GM11168 (cell line): ENCODE data around the gene POU2F1.

Experiments used
- in situ Hi-C: fragments of 300-500 bp; cut with MboI; formaldehyde crosslinking; loops from one replicate; pipeline ENCODE4 v1.12.0; 2022; ENCODE audit warnings: low sequenced_read_pairs; ENCODE audit not compliant: unreplicated experiment

Gene POU2F1

DNA sequence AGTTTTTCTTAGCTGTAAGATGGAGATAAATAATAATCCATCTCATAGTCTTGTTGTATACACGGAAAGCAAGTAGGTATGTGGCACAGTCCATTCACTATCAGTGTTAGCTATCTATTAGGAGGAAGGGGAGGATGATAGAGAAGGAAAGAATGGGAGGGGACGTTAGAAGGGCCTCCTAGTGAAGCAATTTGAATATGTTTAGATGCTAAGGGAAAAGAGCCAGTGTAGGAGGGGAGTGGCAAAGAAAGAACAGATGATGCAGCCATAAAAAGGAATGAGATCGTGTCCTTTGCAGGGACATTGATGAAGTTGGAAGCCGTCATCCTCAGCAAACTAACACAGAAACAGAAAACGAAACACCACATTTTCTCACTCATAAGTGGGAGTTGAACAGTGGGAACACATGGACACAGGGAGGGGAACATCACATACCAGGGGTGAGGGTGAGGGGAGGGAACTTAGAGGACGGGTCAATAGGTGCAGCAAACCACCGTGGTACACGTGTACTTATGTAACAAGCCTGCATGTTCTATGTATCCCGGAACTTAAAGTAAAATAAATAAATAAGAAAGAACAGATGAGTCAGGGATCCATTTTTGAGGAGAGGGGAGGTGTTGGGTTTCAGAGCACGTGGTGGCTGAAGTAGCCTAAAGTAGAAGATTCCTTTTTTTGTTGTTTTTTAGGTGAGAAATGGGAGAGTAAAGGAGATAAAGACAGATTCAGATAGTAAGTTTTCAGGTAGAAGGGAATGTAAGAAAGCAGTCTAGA is 124.1 kb downstream of the POU2F1 start:
- in situ Hi-C loops: no loop called here

DNA sequence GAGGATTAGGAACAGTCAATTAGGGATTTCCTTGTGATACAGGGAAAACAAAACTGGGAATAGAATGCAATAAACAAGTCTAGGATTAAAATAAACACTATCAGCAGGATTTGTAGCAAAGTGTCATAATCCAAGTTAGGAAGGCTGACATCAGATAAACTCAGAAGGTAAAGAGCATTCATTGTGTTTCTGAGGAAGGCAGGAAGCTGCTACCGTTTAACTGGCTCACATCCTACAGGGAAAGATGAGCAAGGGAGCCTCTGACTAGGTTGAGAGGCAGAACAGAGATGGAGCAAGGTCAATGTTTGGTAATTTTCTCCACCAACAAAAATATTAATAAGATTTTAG is 124.7 kb downstream of the POU2F1 start:
- in situ Hi-C loops: no loop called here

DNA sequence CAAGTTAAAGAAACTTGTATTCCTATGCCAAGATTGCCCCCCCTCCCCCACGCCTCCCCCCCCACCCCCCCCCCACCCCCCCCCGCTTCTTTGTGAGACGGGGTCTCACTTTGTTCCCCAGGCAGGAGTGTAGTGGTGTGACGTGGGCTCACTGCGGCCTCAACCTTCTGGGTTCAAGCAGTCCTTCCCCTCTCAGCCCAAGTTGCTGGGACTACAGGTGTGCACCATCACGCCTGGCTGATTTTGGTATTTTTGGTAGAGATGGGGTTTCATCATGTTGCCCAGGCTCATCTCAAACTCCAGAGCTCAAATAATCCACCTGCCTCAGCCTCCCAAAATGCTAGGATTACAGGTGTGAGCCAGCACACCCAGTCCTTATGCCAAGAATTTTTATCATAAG is 136.6 kb downstream of the POU2F1 start:
- in situ Hi-C loops: no loop called here

DNA sequence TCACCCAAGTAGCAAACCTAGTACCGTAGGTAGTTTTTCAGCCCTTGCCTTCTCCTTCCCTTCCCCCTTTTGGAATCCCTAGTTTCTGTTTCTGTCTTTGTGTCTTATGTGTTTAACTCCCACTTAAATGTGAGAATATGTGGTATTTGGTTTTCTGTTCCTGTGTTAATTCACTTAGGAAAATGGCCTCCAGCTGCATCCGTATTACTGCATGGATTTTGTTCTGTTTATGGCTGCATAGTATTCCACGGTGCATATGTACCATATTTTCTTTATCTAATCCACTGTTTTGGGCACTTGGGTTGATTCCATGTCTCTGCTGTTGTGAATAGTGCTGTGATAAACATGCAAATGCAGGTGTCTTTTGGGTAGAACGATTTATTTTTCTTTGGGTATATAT is 138.6 kb downstream of the POU2F1 start:
- in situ Hi-C loops: no loop called here

DNA sequence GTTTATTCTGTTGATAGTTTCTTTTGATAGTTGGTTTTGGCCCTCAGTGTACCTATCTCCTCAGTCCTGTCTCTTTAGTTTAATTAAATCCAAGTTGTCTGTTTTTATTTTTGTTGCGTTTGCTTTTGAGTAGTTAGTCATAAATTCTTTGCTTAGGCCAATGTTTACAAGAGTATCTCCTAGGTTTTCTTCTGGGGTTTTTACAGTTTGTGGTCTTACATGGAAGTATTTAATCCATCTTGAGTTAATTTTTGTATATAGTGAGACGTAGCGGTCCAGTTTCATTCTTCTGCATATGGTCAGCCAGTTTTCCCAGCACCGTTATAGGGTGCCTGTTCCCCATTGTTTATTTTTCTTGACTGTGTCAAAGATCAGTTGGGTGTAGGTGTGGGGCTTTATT is 139.4 kb downstream of the POU2F1 start:
- in situ Hi-C loops: no loop called here

DNA sequence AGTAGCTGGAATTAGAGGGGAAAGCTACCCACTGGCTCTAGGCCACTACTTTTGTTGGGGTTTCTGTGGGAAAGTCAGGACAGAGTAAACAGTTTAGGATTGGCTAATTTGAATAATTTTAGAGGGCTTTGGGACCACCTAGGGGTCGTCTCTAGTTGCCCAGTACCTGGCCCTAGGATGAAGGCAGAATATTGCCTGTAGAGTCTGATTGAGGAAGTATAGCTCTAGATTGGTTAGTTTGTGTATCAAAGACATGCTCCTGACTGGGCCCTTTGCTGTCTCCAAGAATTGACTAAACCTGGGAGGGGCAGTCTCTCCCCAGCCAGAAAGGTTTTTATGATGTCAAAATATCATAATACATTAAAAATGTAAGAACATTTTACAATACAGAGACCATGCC is 142.0 kb downstream of the POU2F1 start:
- in situ Hi-C loops: no loop called here

DNA sequence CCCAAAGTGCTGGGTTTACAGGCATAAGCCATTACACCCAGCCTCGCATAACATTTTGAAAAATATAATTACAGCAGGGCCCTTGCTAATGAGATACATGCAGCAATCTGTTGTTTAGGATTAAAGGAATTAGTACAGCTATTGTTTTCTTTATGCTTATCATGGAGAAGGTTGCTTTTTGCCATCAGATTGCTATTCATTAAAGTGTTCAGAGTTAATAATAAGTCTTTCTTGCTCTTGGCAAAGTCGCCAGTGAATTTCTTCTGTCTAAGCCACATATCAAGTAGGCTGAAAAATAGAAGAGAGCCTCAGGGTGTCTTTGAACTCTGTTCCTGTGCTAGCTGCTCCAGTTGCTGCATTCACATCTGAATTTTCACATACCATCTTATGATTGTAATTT is 144.1 kb downstream of the POU2F1 start:
- in situ Hi-C loops: no loop called here

DNA sequence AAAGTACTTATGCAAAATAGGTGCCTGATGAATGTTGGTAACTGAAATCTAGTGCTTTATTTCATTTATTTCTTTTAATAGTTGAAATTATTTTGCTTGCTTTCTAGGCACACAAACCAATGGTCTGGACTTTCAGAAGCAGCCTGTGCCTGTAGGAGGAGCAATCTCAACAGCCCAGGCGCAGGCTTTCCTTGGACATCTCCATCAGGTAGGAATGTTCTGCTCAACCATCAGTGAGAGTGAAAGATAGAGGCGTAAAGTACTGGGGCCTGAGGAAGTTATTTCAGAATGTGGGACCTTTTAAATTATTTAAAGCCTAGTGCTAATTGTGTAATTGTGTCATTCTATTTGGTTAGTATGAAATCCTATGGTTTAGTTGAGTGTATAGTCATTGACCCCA is 144.7 kb downstream of the POU2F1 start:
- in situ Hi-C loops: no loop called here

DNA sequence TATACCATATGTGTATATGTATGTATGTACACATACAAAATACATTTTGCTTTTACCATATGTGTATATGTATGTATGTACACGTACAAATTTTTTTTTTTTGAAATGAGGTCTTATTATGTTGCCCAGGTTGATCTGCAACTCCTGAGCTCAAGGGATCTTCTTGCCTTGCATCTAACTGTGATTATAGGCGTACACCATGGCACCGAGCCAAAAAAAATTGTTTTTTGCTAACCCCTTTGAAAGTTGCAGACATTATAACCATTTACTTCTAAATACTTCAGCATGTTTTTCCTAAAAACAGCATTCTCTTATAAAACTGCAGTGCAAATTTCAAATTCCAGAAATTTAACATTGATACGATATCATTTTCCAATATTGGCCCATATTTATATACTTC is 147.0 kb downstream of the POU2F1 start:
- in situ Hi-C loops: no loop called here

DNA sequence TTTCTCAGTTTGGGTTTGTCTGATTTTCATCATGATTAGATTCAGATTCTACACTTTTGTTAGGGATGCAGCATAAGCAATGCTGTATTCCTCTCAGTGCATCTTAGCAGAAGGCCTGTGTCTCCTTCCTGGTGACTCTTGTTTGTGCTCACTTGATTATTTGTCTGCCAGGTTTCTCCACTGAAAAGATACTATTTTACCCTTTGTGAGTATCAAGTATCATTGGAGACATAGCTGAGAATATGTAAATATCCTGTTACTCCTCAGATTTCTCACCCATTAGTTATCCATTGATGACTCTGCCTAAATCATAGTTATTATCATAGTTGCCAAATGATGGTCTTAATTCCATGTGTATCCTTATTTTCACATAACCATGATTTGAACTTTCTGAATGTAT is 148.5 kb downstream of the POU2F1 start:
- in situ Hi-C loops: no loop called here

DNA sequence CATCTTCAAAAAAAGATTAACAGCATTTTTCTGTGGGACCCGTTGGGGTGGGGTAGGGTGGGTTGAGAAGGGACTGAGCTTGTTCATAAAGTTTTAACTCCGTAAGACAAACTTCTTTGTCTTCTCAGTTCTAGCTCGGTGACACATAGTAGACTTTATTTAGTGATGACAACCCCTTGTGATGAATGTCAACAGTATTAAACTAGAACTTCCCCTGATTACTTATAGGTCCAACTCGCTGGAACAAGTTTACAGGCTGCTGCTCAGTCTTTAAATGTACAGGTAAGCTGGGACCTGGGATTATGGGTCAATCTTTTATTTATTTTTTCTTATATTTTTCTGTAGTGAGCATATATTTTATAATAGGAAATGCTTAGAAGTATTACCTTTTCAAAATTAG is 149.2 kb downstream of the POU2F1 start:
- in situ Hi-C loops: no loop called here

DNA sequence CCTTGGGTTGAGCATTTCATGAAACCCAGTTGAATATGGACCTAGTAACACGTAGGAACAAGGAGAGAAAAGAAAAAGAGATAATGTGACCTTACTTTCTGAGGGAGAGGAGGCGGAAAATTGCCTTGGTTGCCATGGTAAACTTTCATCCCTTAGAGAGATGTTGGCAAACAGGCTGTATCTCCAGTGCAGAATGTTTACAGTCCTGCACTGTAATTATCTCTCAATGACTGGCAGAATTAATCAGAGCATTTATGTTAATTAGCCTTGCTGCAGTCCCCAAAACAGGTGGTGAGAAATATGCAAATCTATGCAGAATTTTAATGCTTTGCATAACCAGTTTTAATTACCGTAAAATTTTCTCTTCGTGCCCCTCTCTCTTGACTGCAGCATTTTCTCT is 150.3 kb downstream of the POU2F1 start:
- in situ Hi-C loops: no loop called here

DNA sequence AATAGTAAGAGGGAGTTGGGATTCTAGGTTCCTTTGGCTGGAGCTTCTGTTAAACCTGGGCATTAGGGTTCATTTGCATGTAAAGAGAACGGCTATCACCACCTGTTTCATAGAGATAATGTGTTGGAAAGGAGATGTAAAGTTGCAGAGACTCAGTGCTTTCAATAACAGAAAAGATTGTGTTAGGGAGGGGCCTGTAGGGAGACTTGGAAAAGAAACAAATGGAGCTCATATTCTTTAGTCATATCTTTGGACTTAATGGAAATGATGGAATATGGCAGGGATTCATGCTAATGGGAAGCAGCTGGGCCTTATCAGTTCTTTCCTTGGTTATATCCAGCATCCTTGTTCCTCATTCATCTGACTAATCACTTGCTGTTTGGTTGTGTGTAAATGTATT is 152.7 kb downstream of the POU2F1 start:
- in situ Hi-C loops: no loop called here

DNA sequence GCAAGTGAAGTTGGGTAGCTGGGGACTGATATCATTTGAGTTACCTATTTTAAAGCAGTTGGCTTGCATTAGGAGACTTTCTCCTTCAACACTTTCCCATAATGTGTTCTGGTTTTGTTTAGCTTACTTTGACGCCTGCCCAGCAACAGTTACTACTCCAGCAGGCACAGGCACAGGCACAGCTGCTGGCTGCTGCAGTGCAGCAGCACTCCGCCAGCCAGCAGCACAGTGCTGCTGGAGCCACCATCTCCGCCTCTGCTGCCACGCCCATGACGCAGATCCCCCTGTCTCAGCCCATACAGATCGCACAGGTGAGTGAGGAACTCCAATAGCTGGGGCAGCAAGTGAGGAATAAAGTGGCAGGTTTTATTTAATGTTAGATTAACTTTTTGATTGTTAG is 153.3 kb downstream of the POU2F1 start:
- in situ Hi-C loops: no loop called here

DNA sequence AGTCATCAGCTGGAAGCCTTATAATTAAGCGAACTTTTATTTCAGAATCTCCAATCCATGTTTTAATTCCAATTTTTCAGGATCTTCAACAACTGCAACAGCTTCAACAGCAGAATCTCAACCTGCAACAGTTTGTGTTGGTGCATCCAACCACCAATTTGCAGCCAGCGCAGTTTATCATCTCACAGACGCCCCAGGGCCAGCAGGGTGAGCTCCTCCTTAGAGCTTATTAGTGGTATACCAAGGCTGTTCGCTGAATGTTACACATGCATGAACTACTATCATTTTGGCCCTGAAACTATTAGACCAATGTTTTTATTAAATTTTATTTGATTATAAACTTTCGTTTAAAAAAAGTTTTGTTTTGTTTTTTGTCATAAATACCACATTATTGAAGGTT is 155.3 kb downstream of the POU2F1 start:
- in situ Hi-C loops: no loop called here

DNA sequence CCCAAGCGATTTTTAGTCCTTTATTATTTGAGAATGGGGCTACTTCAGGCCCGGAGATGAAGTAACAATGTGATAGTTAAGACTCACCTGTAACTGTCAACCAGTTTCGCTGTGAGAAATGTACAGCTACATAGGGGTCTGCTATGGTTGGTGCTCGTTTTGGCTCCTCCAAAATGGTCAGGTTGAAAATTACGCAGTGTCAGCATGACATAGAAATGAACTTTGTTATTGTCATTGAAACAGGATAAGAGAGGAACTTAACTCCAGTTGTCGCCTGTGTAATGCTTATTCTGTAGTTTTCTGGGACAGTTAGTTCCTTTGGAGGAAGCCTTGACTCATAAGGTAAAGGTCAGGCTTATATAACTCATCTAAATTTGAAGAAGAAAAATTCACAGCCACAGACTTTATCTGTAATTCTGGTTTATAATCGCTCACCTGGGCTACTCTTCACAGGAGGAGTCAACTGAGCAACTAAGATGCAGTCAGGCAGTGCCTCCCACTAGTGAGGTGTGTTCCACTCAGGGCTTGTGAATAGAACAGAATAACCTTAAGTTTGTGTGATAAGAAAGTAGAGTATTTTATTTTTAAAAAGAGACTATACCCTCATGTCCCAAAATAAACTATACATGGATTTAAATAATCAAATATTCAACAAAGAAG is 166.7 kb downstream of the POU2F1 start:
- in situ Hi-C loops: no loop called here

DNA sequence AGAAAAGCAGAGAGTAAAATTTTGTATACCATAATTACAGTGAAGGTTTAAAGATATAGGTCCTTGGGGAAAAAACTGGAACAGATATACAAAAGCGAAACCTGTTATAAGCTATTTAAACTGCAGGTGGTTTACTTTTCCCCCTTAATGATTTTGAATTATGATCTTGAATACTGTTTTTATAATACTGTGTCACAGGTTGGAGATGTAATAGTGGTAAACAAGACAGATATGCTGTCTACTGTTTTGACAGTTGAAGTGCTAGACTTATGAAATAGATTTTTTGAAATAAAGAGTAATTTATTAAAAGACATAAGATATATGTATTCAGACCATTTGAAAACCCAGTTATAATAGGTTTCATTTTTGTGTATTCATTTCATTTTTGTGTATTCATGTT is 168.3 kb downstream of the POU2F1 start:
- in situ Hi-C loops: no loop called here

DNA sequence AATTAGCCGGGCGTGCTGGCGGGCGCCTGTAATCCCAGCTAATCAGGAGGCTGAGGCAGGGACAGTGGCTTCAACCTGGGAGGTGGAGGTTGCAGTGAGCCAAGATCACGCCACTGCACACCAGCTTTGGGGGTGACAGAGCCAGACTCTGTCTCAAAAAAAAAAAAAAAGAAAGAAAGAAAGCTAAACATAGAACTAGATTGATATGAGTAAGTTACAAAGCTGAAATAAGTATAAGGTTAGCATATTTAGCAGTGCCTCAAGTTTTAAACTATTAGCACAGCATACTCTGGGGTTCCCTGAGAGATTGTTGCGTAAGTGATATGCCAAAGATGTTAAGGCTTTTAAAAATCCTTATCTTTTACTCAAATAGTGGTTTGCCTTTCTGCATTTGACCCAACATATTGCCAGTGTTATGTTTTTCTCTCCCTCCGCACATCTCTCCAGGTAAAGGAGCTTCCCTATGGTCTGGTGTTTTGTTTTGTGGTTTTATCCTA is 171.6 kb downstream of the POU2F1 start:
- in situ Hi-C loops: no loop called here

DNA sequence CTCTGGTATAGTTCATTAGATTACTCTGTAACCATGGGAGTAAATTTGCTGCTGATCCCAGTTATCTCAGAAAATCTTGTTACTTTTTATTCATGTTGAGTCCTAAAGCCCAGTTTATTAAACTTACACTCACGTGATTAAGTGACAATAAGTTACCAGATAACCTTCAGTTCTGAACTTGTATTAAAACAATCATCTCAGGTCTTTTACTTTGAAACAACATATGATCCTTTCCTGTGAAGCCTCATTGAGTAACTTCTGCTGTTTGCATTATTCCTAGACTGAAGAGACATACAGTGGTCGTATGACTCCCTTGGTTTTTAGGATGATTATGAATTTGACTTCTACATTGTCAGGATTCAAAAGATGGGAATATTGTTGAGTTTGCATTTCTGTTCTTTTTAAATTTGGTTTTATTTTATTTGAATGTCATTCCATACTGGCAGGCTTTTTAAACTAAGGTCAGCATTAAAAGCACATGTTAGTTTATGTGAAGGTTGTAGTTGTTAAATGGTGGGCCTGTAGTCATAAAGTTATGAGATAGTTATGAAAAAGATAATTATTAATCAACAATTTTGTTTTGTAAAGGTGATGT is 179.8 kb downstream of the POU2F1 start:
- in situ Hi-C loops: no loop called here

DNA sequence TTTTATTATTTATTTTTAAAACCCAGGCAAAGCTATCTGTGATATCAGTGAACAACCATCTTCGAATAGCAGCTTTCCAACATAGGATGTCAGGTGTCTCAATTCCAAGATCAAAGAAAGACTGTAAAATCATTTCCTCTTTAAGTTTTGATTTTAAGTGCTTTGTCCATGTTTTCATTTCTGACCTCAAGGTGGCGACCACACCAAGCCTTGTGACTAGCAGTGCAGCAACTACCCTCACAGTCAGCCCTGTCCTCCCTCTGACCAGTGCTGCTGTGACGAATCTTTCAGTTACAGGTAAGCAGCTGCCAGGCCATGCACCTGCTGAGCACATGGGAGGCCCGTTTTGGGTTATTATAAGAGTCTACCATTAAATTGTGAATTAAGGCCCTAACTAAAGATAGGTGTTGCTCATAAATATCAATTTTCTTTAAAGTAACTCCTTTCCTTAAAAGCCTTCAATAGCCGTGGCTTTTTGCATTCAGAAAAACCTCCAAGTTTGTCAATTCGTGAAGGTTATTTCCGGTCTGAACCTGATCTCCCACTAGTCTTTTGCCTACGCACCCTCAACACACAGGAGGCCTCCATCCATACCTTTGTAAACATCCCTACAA is 180.7 kb downstream of the POU2F1 start:
- in situ Hi-C loops: no loop called here

DNA sequence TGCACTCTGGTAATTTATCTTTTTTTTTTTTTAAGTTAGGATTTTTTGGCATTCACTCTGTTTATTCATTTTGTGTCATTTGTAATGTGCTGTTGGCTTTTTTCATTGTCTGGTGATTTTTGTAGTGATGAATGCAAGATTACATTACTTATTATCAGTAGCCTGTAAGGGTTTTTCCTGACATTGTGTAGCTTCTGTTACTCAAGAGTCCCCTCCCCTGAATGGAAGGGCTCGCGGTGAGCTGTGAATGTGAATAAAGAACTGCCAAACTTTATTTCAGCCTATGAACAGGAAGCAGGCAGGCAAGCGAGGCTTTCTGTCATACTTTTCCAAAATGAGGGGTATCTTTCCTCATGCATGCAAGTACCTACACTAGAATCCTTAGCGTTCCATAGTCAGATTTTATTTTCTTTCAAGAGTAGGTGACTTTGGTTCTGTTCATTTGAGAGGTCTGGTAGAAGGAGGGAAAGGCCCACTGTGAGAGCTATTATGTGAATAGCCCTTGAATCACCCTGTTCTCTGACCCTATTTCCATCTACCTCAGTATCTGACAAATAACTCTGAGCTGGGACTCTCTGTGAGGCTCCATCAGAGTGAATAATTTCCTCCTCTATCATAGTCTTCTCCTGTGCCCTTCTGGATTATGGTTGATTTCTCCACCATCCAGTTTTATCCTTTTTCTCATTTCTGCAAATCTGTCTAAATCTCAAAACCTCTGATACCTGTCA is 183.6 kb downstream of the POU2F1 start:
- in situ Hi-C loops: no loop called here
